K562 (cell line): Measurements from ENCODE around the gene HOXB7. TPM values are rescaled to one million over a fixed set of nuclear protein-coding genes. Genes with fewer than 3 reads are reported as not detected.

Experiments
- ATAC-seq: fragments of 200-7000 bp; cut with Tn5 transposase; 3 replicates; pipeline ENCODE4 v1.9.1; 2020; ENCODE audit warnings: moderate library complexity
- BruUV-seq: library from RNA; stranded (reverse); fragments of 400-500 nt; replicated peaks from 2 replicates; lab custom pipeline; 2021; lab: Mats Ljungman, UMichigan
- CTCF ChIA-PET: fragments of 300-600 bp; formaldehyde crosslinking; extraction: SDS; loops from one replicate; lab custom pipeline; 2021; ENCODE audit warnings: low intra/inter-chr PET ratio; lab: Yijun Ruan, JAX
- POLR2A ChIA-PET: fragments of 300-600, 350-650 bp; sonication (Branson Sonifier 250); formaldehyde crosslinking; extraction: SDS; loops from one replicate; lab custom pipeline; 2021; ENCODE audit warnings: antibody characterized with exemption, inconsistent platforms; lab: Yijun Ruan, JAX
- DNase-seq, 4 experiments: peaks; one replicate each; pipeline versions ENCODE4 v3.0.0 to v3.0.0-alpha.2; 2011 to 2018; ENCODE audit warnings: low spot score in 3 of 4, mixed read lengths in 3 of 4; ENCODE audit errors: extremely low read depth in 1 of 4
- FAIRE-seq: peaks from 2 replicates; lab custom pipeline; 2011; peaks lifted over from hg19 to GRCh38; lab: Jason Lieb, UNC
- H2AFZ ChIP-seq: 2 replicates; pipeline ENCODE4 v1.6.0; 2011; ENCODE audit warnings: low read depth, low read length, control low read depth, inconsistent platforms
- H3K27ac ChIP-seq: fragments of 200-600 bp; 3 replicates; pipeline ENCODE4 v1.8.0; 2011; ENCODE audit warnings: low read depth, mild to moderate bottlenecking, control low read depth, inconsistent platforms, low read length, moderate library complexity, mixed read lengths; ENCODE audit errors: extremely low read depth
- H3K27me3 ChIP-seq, 2 experiments: fragments of 300-600 bp in 1 of 2; 2 replicates in 1 of 2; 3 replicates in 1 of 2; pipeline versions ENCODE4 v1.6.0 to v1.8.0; 2011; ENCODE audit warnings: inconsistent platforms in 2 of 2, low read length in 2 of 2, mild to moderate bottlenecking in 1 of 2, mixed read lengths in 1 of 2, moderate library complexity in 1 of 2; ENCODE audit not compliant: control insufficient read depth in 2 of 2, insufficient read depth in 2 of 2
- H3K36me3 ChIP-seq: fragments of 300-600 bp; 3 replicates; pipeline ENCODE4 v1.8.0; 2011; ENCODE audit warnings: mild to moderate bottlenecking, low read length, inconsistent platforms; ENCODE audit not compliant: control insufficient read depth, insufficient read depth
- H3K4me1 ChIP-seq, 2 experiments: fragments of 200-600 bp in 1 of 2; replicated peaks in 1 of 2; 2 replicates in 1 of 2; 3 replicates in 1 of 2; pipeline versions ENCODE4 v1.5.1 to v1.8.0; 2011; ENCODE audit warnings: inconsistent platforms in 2 of 2, low read length in 2 of 2, mild to moderate bottlenecking in 1 of 2, mixed read lengths in 1 of 2, moderate library complexity in 1 of 2; ENCODE audit not compliant: control insufficient read depth in 2 of 2, insufficient read depth in 2 of 2
- H3K4me2 ChIP-seq: 2 replicates; pipeline ENCODE4 v1.6.1; 2011; ENCODE audit warnings: low read length, control low read depth, inconsistent platforms, mixed read lengths; ENCODE audit not compliant: insufficient read depth
- H3K4me3 ChIP-seq: fragments of 200-600 bp; sonication (generic), shearing (Covaris generic); 2 replicates; pipeline ENCODE4 v1.5.1; 2016; ENCODE audit warnings: control low read depth, inconsistent platforms
- H3K79me2 ChIP-seq: fragments of 200-600 bp; 3 replicates; pipeline ENCODE4 v1.8.0; 2011; ENCODE audit warnings: low read length, inconsistent platforms; ENCODE audit not compliant: control insufficient read depth, insufficient read depth
- H3K9ac ChIP-seq, 2 experiments: 2 replicates each; pipeline versions ENCODE4 v1.6.0 to v1.6.1; 2011; ENCODE audit warnings: low read depth in 2 of 2, low read length in 2 of 2, control low read depth in 1 of 2, inconsistent platforms in 1 of 2, mild to moderate bottlenecking in 1 of 2, mixed read lengths in 1 of 2; ENCODE audit not compliant: insufficient read depth in 1 of 2
- H3K9me1 ChIP-seq: one replicate; pipeline ENCODE4 v1.6.0; 2011; ENCODE audit warnings: inconsistent platforms, mild to moderate bottlenecking, low read length, moderate library complexity; ENCODE audit not compliant: control insufficient read depth, insufficient read depth
- H3K9me3 ChIP-seq: replicated peaks from 2 replicates; pipeline ENCODE4 v1.5.1; 2011; ENCODE audit warnings: low read depth, low read length, inconsistent platforms; ENCODE audit not compliant: control insufficient read depth, insufficient read depth
- H4K20me1 ChIP-seq: replicated peaks from 2 replicates; pipeline ENCODE4 v1.6.1; 2011; ENCODE audit warnings: low read length, inconsistent platforms, mixed read lengths; ENCODE audit not compliant: control insufficient read depth, insufficient read depth
- DIDO1 ChIP-seq: fragments of 450-650 bp; IDR thresholded peaks from 2 replicates; pipeline ENCODE4 v1.6.1; 2016; ENCODE audit warnings: low read depth, missing biosample characterization, missing genetic modification characterization
- PKNOX1 ChIP-seq: fragments of 450-650 bp; IDR thresholded peaks from 2 replicates; pipeline ENCODE4 v1.6.1; 2016
- ZNF561 ChIP-seq: fragments of 450-650 bp; formaldehyde crosslinking; conservative IDR thresholded peaks from 2 replicates; pipeline ENCODE4 v1.4.0; 2020; ENCODE audit warnings: mild to moderate bottlenecking, moderate library complexity
- WGBS: fragments of 100-300 bp; shearing (Covaris generic); methylation state at CpG from one replicate; pipeline ENCODE4 v1.1.6; 2016; ENCODE audit warnings: low coverage, mixed read lengths; ENCODE audit not compliant: insufficient coverage; ENCODE audit errors: missing lambda C conversion rate; 5-methylcytosine and 5-hydroxymethylcytosine counted together
- in situ Hi-C: fragments of 300-500 bp; cut with MboI; formaldehyde crosslinking; loops from 4 replicates; pipeline ENCODE4 v1.15.0; 2018; ENCODE audit warnings: inconsistent platforms, mixed read lengths
- intact Hi-C: fragments of 100-400 bp; cut with micrococcal nuclease; formaldehyde crosslinking; loops from 2 replicates; pipeline ENCODE4 v1.14.2; 2022
- polyA plus RNA-seq, 8 experiments: library from polyadenylated mRNA; depleted of rRNA in 4 of 8; stranded (reverse) in 5 of 8; unstranded in 3 of 8; fragments of >200 nt; fragmentation: Nextera tagmentation in 2 of 8; fragmentation: Illumina TruSeq in 1 of 8; extraction: Ambion mirVana in 2 of 8; extraction: Trizol in 1 of 8; gene quantifications; 2 replicates each; pipeline versions ENCODE4 v1.2.1 to v1.2.3, GENCODE V29; 2011 to 2014; ENCODE audit warnings: inconsistent platforms in 1 of 8, missing spikeins in 1 of 8
- total RNA-seq, 7 experiments: library from RNA; depleted of rRNA in 6 of 7; stranded (reverse); fragments of >200 nt in 6 of 7; fragmentation: Illumina TruSeq in 2 of 7; extraction: Trizol in 2 of 7; gene quantifications; 2 replicates each; pipeline versions ENCODE4 v1.2.1 to v1.2.3, GENCODE V29; 2011 to 2021; ENCODE audit warnings: low replicate concordance in 1 of 7

HOXB7 gene
- total and polyA plus RNA-seq, 9 of the 15 experiments (the other 6 are each of a cell fraction or from before 2014, with no cell fraction given): 5.5 to 16.7 (median 8.3) TPM

- H3K9me1 ChIP-seq: peaks cover 6% of the 10 kb centered on the region
- H3K4me1 ChIP-seq: peaks cover 25 to 30% of the 10 kb centered on the region in 2 experiments
- no peak for DNase-seq
- no peaks in the 10 kb centered on the region for H3K9me3 ChIP-seq
- TF ChIP-seq ZNF561 (no peak), PKNOX1 (no peak), DIDO1 (tag) (no peak)
- WGBS: 67% methylated on average over 2 of the region's 2 CpGs
- H3K79me2 ChIP-seq: peaks cover 59% of the 10 kb centered on the region
- ATAC-seq: no peak
- H3K27ac ChIP-seq: no peak overlapping the region
- in situ Hi-C loops (no loop called here), intact Hi-C loops (no loop called here)
- no TSS peak for BruUV-seq
- H3K27me3 ChIP-seq: no peaks in the 10 kb centered on the region
- H4K20me1 ChIP-seq: no peaks in the 10 kb centered on the region; the same call in 1 of the 2 replicates
- no peak overlapping the region for H2AFZ ChIP-seq
- POLR2A ChIA-PET: interaction anchor here (0.6 to 3.9 kb wide), 2 partner anchors 10 to 1222 kb away, joined by 3 to 21 read pairs; no protein-coding TSS in a partner anchor
- H3K4me2 ChIP-seq: no peak overlapping the region
- no peak for FAIRE-seq
- peak overlapping the region in 1 of 2 experiments; percentile 54; a peak in 1 of 4 replicates for H3K9ac ChIP-seq
- H3K4me3 ChIP-seq: no peak overlapping the region
- peaks cover 95% of the 10 kb centered on the region; the same call in 2 of the 3 replicates for H3K36me3 ChIP-seq
- CTCF ChIA-PET: no interaction called here
Measured at GRCh38 chr17:48566717-48567116, 44.1 kb downstream of the HOXB7 start.
